Pancreas (tissue), 10 donors: ENCODE data around the gene LLGL2. TPM values are rescaled to one million over a fixed set of nuclear protein-coding genes. Genes with fewer than 3 reads are reported as not detected.

ENCODE experiments used
- ATAC-seq, 4 donors: fragments of 200-7000 bp; cut with Tn5 transposase; one replicate each; pipeline versions ENCODE4 v1.8.0 to v1.9.1; 2020; ENCODE audit warnings: mild to moderate bottlenecking in 4 of 4, moderate library complexity in 4 of 4
- DNase-seq, 6 donors: peaks; one replicate each; pipeline ENCODE4 v3.0.0-alpha.2; 2020
- FAIRE-seq: peaks from 2 replicates; lab custom pipeline; 2012; peaks lifted over from hg19 to GRCh38; lab: Jason Lieb, UNC
- H3K27ac ChIP-seq, 4 donors: fragments of 200-600 bp; sonication (generic); 1 replicate in 3 of 4; 2 replicates in 1 of 4; pipeline versions ENCODE4 v1.5.0 to v1.8.0; 2020
- H3K27me3 ChIP-seq, 4 donors: fragments of 200-600 bp; one replicate each; pipeline ENCODE4 v1.8.0; 2021
- H3K36me3 ChIP-seq, 3 donors: fragments of 200-600 bp; sonication (generic) in 1 of 3; one replicate each; pipeline versions ENCODE4 v1.5.0 to v1.8.0; 2020 to 2021
- H3K4me1 ChIP-seq, 3 donors: fragments of 200-600 bp; one replicate each; pipeline ENCODE4 v1.8.0; 2021
- H3K4me3 ChIP-seq, 4 donors: fragments of 200-600 bp; sonication (generic) in 2 of 4; one replicate each; pipeline versions ENCODE4 v1.5.0 to v1.8.0; 2020 to 2021
- H3K9me3 ChIP-seq, 4 donors: fragments of 200-600 bp; one replicate each; pipeline ENCODE4 v1.8.0; 2021
- WGBS, 2 donors: extraction: QIAGEN DNeasy Blood & Tissue Kit; methylation state at CpG; one replicate each; pipeline ENCODE4 v1.1.7; 2013; 5-methylcytosine and 5-hydroxymethylcytosine counted together
- intact Hi-C, 3 donors: fragments of 100-400 bp; cut with DNase I; formaldehyde crosslinking; loops; one replicate each; pipeline versions ENCODE4 v1.11.1 to v1.14.2; 2022
- polyA plus RNA-seq, 2 donors: library from polyadenylated mRNA; stranded (reverse); fragments of 200-250 nt; gene quantifications; one replicate each; pipeline ENCODE4 v1.2.3, GENCODE V29; 2013
- total RNA-seq, 6 donors: library from RNA; stranded (reverse); fragmentation: NEBNext Ultra II Directional in 4 of 6; extraction: Animal tissue kit (Norgen Biotek cat#: 25700) in 4 of 6; gene quantifications; one replicate each; pipeline versions ENCODE4 v1.2.1 to v1.2.4, GENCODE V29; 2021 to 2023
- TF ChIP-seq, protein P1 (sequence below), 4 donors: fragments of 200-600 bp; sonication (generic) in 3 of 4; IDR thresholded peaks; one replicate each; pipeline versions ENCODE4 v1.5.0 to v1.8.0; 2021; ENCODE audit warnings: antibody characterized with exemption in 4 of 4
- donor health status: healthy with polysubstance abuse.
- donor health status: DM: no; HTN: no; CAD: no; lungs with moderate emphysema.
- donor health status: DM: no; HTN: no; CAD: no.
- donor health status: control.
- donor health status: control.
- donor health status: Bipolar disorder and iron deficiency.
- donor health status: DM: yes; HTN: yes; CAD: no.
- donor health status: DM: no; HTN: no; CAD: no.
- donor health status: DM: no; HTN: no; CAD: no.
- donor health status: DM: yes; HTN: yes; CAD: no.

LLGL2 gene
- total and polyA plus RNA-seq, 8 donors, result 87.8 to 296 (median 112) TPM

DNA sequence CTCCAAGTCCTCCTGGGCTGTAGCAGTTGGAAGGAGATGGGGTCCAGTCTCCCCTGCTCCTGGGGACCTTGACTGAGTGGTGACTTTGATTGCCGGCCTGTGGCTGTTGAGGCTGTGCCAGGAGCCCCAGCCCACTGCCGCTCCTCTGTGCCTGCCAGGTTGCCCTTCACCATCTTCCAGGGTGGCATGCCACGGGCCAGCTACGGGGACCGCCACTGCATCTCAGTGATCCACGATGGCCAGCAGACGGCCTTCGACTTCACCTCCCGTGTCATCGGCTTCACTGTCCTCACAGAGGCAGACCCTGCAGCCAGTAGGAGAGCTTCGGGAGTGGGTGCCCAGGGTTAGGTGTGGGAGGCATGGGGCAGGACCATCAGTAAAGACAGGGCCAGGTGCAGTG is 38.7 kb downstream of the LLGL2 start:
- H3K27ac ChIP-seq, result no peak overlapping the region
- peaks cover 0 to 62% (median 34%) of the 10 kb centered on the region in 3 donors for H3K36me3 ChIP-seq
- WGBS, 2 donors, result 93 to 94% methylated on average over 11 of the region's 11 CpGs
- intact Hi-C loops, result no loop called here
- no peak for FAIRE-seq
- no peaks in the 10 kb centered on the region for H3K27me3 ChIP-seq
- TF ChIP-seq, protein P1, sequence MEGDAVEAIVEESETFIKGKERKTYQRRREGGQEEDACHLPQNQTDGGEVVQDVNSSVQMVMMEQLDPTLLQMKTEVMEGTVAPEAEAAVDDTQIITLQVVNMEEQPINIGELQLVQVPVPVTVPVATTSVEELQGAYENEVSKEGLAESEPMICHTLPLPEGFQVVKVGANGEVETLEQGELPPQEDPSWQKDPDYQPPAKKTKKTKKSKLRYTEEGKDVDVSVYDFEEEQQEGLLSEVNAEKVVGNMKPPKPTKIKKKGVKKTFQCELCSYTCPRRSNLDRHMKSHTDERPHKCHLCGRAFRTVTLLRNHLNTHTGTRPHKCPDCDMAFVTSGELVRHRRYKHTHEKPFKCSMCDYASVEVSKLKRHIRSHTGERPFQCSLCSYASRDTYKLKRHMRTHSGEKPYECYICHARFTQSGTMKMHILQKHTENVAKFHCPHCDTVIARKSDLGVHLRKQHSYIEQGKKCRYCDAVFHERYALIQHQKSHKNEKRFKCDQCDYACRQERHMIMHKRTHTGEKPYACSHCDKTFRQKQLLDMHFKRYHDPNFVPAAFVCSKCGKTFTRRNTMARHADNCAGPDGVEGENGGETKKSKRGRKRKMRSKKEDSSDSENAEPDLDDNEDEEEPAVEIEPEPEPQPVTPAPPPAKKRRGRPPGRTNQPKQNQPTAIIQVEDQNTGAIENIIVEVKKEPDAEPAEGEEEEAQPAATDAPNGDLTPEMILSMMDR (IDR thresholded peaks at IDR 0.05), result no peak
- no peak for ATAC-seq
- H3K9me3 ChIP-seq, result no peaks in the 10 kb centered on the region
- no peak for DNase-seq
- peaks cover 8 to 12% (median 10%) of the 10 kb centered on the region in 3 donors for H3K4me1 ChIP-seq
- H3K4me3 ChIP-seq, result no peak overlapping the region

DNA sequence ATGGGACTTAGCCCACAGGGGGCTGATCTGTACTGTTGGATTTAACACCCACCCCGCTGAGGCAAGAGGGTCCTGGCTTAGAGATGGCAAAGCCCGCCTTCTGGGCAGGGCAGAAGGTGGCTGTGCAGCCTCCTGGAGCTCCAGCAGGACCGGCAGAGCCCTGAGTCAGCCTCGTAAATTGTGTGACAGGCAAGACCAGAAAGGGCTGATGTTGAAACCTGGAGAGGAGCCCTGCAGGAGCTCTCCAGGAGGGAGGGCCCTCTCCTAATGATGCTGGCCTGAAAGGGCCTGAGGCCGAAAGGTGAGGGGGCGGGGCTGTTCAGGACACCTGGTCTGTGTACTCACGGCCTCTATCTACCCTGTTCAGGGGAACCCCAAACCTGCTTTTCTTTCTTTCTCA is 39.6 kb downstream of the LLGL2 start:
- H3K36me3 ChIP-seq, result peaks cover 0 to 68% (median 34%) of the 10 kb centered on the region in 3 donors
- FAIRE-seq (no peak), ATAC-seq (no peak), DNase-seq (no peak)
- TF ChIP-seq, protein P1 (IDR thresholded peaks at IDR 0.05), result no peak
- H3K27ac ChIP-seq, result no peak overlapping the region
- H3K9me3 ChIP-seq, result no peaks in the 10 kb centered on the region
- intact Hi-C loops, result no loop called here
- H3K27me3 ChIP-seq, result no peaks in the 10 kb centered on the region
- 90 to 93% methylated on average over 7 of the region's 7 CpGs for WGBS, 2 donors
- no peak overlapping the region for H3K4me3 ChIP-seq
- peaks cover under 1 to 3% (median 1%) of the 10 kb centered on the region in 3 donors for H3K4me1 ChIP-seq

DNA sequence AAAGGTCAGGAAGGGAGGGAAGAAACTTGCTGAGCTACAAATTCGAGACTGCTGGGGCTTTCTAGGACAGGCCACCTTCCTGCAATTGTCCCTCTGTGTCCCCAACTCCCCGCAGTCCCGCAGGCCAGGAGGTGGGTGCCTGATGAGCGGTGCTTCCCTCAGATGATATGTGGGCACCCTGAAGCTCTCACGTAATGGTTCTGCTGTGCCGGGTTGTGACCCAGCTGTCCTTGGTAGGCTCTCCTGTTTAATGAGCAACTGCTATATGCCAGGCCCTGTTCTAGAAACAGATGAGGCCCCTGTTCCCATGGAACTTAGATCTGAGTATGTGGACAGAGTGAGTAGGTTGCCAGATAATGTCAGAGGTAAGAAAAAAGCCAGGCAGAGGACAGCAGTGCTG is 40.1 kb downstream of the LLGL2 start:
- Histone ChIP-seq H3K4me3 (no peak overlapping the region), H3K4me1 (no peaks in the 10 kb centered on the region), H3K27ac (no peak overlapping the region), H3K36me3 (peaks cover 0 to 72% (median 40%) of the 10 kb centered on the region in 3 donors), H3K27me3 (no peaks in the 10 kb centered on the region), H3K9me3 (no peaks in the 10 kb centered on the region)
- TF ChIP-seq, protein P1 (IDR thresholded peaks at IDR 0.05), result no peak
- intact Hi-C loops, result no loop called here
- no peak for FAIRE-seq
- DNase-seq, result no peak
- ATAC-seq, result no peak
- WGBS, 2 donors, result 88 to 94% methylated on average over 6 of the region's 6 CpGs

DNA sequence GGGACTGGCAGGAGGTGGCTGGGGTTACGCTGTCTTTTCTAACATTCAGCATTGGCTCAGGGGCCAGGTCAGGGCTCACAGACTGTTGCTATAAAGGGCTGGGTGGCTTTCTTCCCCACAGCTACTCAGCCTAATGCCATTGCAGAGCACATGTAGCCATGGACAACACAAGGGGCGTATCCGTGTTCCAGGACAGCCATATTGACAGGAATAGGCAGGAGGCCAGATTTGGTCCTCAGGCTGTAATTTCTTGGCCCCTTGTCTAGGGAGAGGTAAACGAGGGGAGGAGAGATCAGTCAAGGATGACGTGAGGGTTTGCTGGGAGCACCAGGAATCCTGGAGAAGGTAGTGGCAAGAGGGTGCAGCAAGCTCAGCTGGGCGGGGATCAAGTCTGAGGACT is 40.9 kb downstream of the LLGL2 start:
- DNase-seq, result no peak
- H3K27ac ChIP-seq, result no peak overlapping the region
- no peaks in the 10 kb centered on the region for H3K27me3 ChIP-seq
- intact Hi-C loops, result no loop called here
- TF ChIP-seq, protein P1 (IDR thresholded peaks at IDR 0.05), result no peak
- ATAC-seq, result no peak
- FAIRE-seq, result no peak
- peaks cover 0 to 80% (median 48%) of the 10 kb centered on the region in 3 donors for H3K36me3 ChIP-seq
- no peaks in the 10 kb centered on the region for H3K4me1 ChIP-seq
- 72 to 79% methylated on average over 6 of the region's 6 CpGs for WGBS, 2 donors
- H3K9me3 ChIP-seq, result no peaks in the 10 kb centered on the region
- no peak overlapping the region for H3K4me3 ChIP-seq

DNA sequence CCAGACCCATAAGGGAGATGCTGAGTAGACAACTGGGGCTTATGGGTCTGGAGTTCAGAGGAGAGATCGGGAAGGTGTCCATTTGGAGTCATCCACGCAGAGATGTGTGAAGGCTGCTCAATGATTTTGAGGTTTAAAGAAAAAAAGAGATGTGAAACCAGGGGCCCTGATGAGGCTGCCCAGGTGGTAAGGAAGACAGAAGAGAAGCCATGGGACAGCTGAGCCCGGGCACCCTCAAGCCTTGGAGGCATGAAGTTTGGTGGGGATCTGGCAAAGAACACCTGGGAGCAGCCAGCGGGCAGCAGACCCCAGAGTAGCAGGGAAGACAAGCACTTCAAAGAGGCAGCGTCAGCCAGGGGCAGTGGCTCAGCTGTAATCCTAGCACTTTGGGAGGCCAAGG is 41.3 kb downstream of the LLGL2 start:
- DNase-seq (no peak), FAIRE-seq (no peak), ATAC-seq (no peak)
- Histone ChIP-seq H3K27ac (no peak overlapping the region), H3K9me3 (no peaks in the 10 kb centered on the region), H3K4me3 (no peak overlapping the region), H3K4me1 (no peaks in the 10 kb centered on the region), H3K36me3 (peaks cover 0 to 84% (median 49%) of the 10 kb centered on the region in 3 donors), H3K27me3 (no peaks in the 10 kb centered on the region)
- intact Hi-C loops, result no loop called here
- WGBS, 2 donors, result 93 to 97% methylated on average over 5 of the region's 5 CpGs
- TF ChIP-seq, protein P1 (IDR thresholded peaks at IDR 0.05), result no peak
